Subcutaneous abdominal adipose tissue (tissue), 5 donors: ENCODE data around the gene PTBP1.
"Not testable (repeated sequence)": the region's sequence is repeated elsewhere in the genome, so short reads cannot be mapped to it uniquely, and the experiment has no call there.

Experiments used
- H3K27ac ChIP-seq: one replicate; pipeline ENCODE4 v1.7.0; 2013; ENCODE audit warnings: low read depth, mild to moderate bottlenecking, inconsistent platforms, low read length, moderate library complexity
- H3K27me3 ChIP-seq, 5 donors: one replicate each; pipeline ENCODE4 v1.7.0; 2013; ENCODE audit warnings: low read length in 5 of 5, inconsistent platforms in 1 of 5; ENCODE audit not compliant: control insufficient read depth in 5 of 5, insufficient read depth in 4 of 5
- H3K36me3 ChIP-seq, 5 donors: one replicate each; pipeline ENCODE4 v1.7.0; 2013; ENCODE audit warnings: low read length in 5 of 5; ENCODE audit not compliant: control insufficient read depth in 5 of 5, insufficient read depth in 5 of 5
- H3K4me1 ChIP-seq, 5 donors: one replicate each; pipeline ENCODE4 v1.7.0; 2013; ENCODE audit warnings: low read length in 5 of 5, mild to moderate bottlenecking in 3 of 5, moderate library complexity in 1 of 5; ENCODE audit not compliant: control insufficient read depth in 5 of 5, insufficient read depth in 5 of 5
- H3K4me3 ChIP-seq, 5 donors: one replicate each; pipeline ENCODE4 v1.7.0; 2013; ENCODE audit warnings: low read length in 5 of 5, low read depth in 1 of 5
- H3K9ac ChIP-seq, 5 donors: one replicate each; pipeline ENCODE4 v1.7.0; 2013; ENCODE audit warnings: low read length in 5 of 5, mild to moderate bottlenecking in 4 of 5, moderate library complexity in 3 of 5
- H3K9me3 ChIP-seq, 5 donors: one replicate each; pipeline ENCODE4 v1.7.0; 2013; ENCODE audit warnings: low read length in 5 of 5; ENCODE audit not compliant: control insufficient read depth in 5 of 5
- donor health status: healthy.
- donor health status: healthy.
- donor health status: healthy.
- donor health status: healthy.
- donor health status: healthy.

Gene PTBP1

GRCh38 chr19:843180-843835 lies 46.1 kb downstream of the PTBP1 start:
- no peaks in the 10 kb centered on the region for H3K9me3 ChIP-seq
- H3K4me1 ChIP-seq: peaks cover 0 to 25% (median 21%) of the 10 kb centered on the region in 5 donors
- peak overlapping the region in 1 of 5 donors; percentile 37 for H3K4me3 ChIP-seq
- no peaks in the 10 kb centered on the region for H3K36me3 ChIP-seq
- peaks cover 18 to 32% (median 21%) of the 10 kb centered on the region in 5 donors for H3K27me3 ChIP-seq
- no peak overlapping the region for H3K9ac ChIP-seq
- no peak overlapping the region for H3K27ac ChIP-seq

- Histone ChIP-seq H3K4me1 (peaks cover 0 to 30% (median 21%) of the 10 kb centered on the region in 5 donors), H3K27me3 (peaks cover 18 to 31% (median 21%) of the 10 kb centered on the region in 5 donors), H3K9me3 (no peaks in the 10 kb centered on the region), H3K27ac (no peak overlapping the region), H3K36me3 (no peaks in the 10 kb centered on the region), H3K4me3 (peak overlapping the region in 1 of 5 donors; percentile 37), H3K9ac (no peak overlapping the region)
These were observed 46.7 kb downstream of the PTBP1 start for GRCh38 chr19:843836-844545.

GRCh38 chr19:844546-844971 lies 47.3 kb downstream of the PTBP1 start:
- H3K27ac ChIP-seq: no peak overlapping the region

GRCh38 chr19:845707-846521 lies 48.7 kb downstream of the PTBP1 start:
- Histone ChIP-seq H3K4me1 (peaks cover 0 to 32% (median 25%) of the 10 kb centered on the region in 5 donors), H3K36me3 (no peaks in the 10 kb centered on the region), H3K9ac (no peak overlapping the region), H3K27ac (no peak overlapping the region), H3K4me3 (no peak overlapping the region), H3K9me3 (no peaks in the 10 kb centered on the region), H3K27me3 (peaks cover 14 to 24% (median 17%) of the 10 kb centered on the region in 5 donors)

More at GRCh38 chr19:844546-844971, 47.3 kb downstream of the PTBP1 start:
- Histone ChIP-seq H3K4me3 (no peak overlapping the region), H3K9me3 (no peaks in the 10 kb centered on the region), H3K4me1 (peaks cover 0 to 27% (median 20%) of the 10 kb centered on the region in 5 donors), H3K27me3 (peaks cover 17 to 30% (median 21%) of the 10 kb centered on the region in 5 donors), H3K9ac (no peak overlapping the region), H3K36me3 (no peaks in the 10 kb centered on the region)

GRCh38 chr19:848386-848921 lies 51.2 kb downstream of the PTBP1 start:
- no peaks in the 10 kb centered on the region for H3K9me3 ChIP-seq
- H3K27ac ChIP-seq: no peak overlapping the region
- H3K4me3 ChIP-seq: no peak overlapping the region
- H3K9ac ChIP-seq: no peak overlapping the region
- H3K27me3 ChIP-seq: peaks cover 8 to 17% (median 12%) of the 10 kb centered on the region in 5 donors
- no peaks in the 10 kb centered on the region for H3K36me3 ChIP-seq
- peaks cover 0 to 37% (median 27%) of the 10 kb centered on the region in 5 donors for H3K4me1 ChIP-seq

- H3K4me3 ChIP-seq, H3K27ac ChIP-seq, H3K9me3 ChIP-seq, H3K36me3 ChIP-seq, H3K9ac ChIP-seq: not testable (repeated sequence)
- peaks cover 5 to 14% (median 8%) of the 10 kb centered on the region in 5 donors for H3K27me3 ChIP-seq
- peaks cover 0 to 32% (median 22%) of the 10 kb centered on the region in 5 donors for H3K4me1 ChIP-seq
These were observed 51.9 kb downstream of the PTBP1 start for GRCh38 chr19:849195-849594.

- H3K36me3 ChIP-seq: no peaks in the 10 kb centered on the region
- H3K4me1 ChIP-seq: peaks cover 0 to 32% (median 22%) of the 10 kb centered on the region in 5 donors
- peaks cover 2 to 10% (median 5%) of the 10 kb centered on the region in 5 donors for H3K27me3 ChIP-seq
- no peaks in the 10 kb centered on the region for H3K9me3 ChIP-seq
- H3K9ac ChIP-seq: peak overlapping the region in 4 of 5 donors; percentile 26 to 69 (median 44)
- H3K27ac ChIP-seq: peak overlapping the region; percentile 41
- H3K4me3 ChIP-seq: peak overlapping the region in 4 of 5 donors; percentile 8 to 38 (median 33)
These were observed 53.1 kb downstream of the PTBP1 start for GRCh38 chr19:850221-850978.

- peaks cover 0 to 32% (median 22%) of the 10 kb centered on the region in 5 donors for H3K4me1 ChIP-seq
- peak overlapping the region in 4 of 5 donors; percentile 26 to 69 (median 44) for H3K9ac ChIP-seq
- H3K9me3 ChIP-seq: no peaks in the 10 kb centered on the region
- peak overlapping the region in 4 of 5 donors; percentile 8 to 38 (median 33) for H3K4me3 ChIP-seq
- peaks cover 2 to 6% (median 5%) of the 10 kb centered on the region in 5 donors for H3K27me3 ChIP-seq
- H3K36me3 ChIP-seq: no peaks in the 10 kb centered on the region
- peak overlapping the region; percentile 41 for H3K27ac ChIP-seq
These were observed 53.7 kb downstream of the PTBP1 start for GRCh38 chr19:850979-851335.
